ENCODE data around the gene AADAT. TPM values are rescaled to one million over a fixed set of nuclear protein-coding genes. Genes with fewer than 3 reads are reported as not detected.

AADAT gene
- total and polyA plus RNA-seq, 9 donors, result 3.1 to 11.3 (median 5.1) TPM

GRCh38 chr4:170038769-170039168 is 51.0 kb downstream of the AADAT start:
- Histone ChIP-seq H3K4me3 (no peak overlapping the region), H3K4me1 (ENCODE audit: insufficient read depth) (no peaks in the 10 kb centered on the region), H3K9me3 (no peaks in the 10 kb centered on the region), H3K36me3 (no peaks in the 10 kb centered on the region), H3K27ac (no peak overlapping the region), H3K27me3 (no peaks in the 10 kb centered on the region)
- no peak for DNase-seq
- WGBS, 3 donors, result 46 to 53% (median 52%) methylated on average over 4 of the region's 4 CpGs
- TF ChIP-seq POLR2A (IDR thresholded peaks at IDR 0.05) (no peak), CTCF (IDR thresholded peaks at IDR 0.05) (no peak), EP300 (IDR thresholded peaks at IDR 0.05) (no peak)
- intact Hi-C loops (cut with DNase I), result no loop called here

GRCh38 chr4:170038232-170038631 is 51.5 kb downstream of the AADAT start:
- no peak overlapping the region for H3K4me3 ChIP-seq
- H3K4me1 ChIP-seq (ENCODE audit: insufficient read depth), result no peaks in the 10 kb centered on the region
- WGBS, 3 donors, result 80 to 85% (median 83%) methylated on average over 7 of the region's 7 CpGs
- H3K36me3 ChIP-seq, result no peaks in the 10 kb centered on the region
- intact Hi-C loops (cut with DNase I), result no loop called here
- TF ChIP-seq CTCF (IDR thresholded peaks at IDR 0.05) (no peak), POLR2A (IDR thresholded peaks at IDR 0.05) (no peak), EP300 (IDR thresholded peaks at IDR 0.05) (no peak)
- H3K27me3 ChIP-seq, result no peaks in the 10 kb centered on the region
- DNase-seq, result no peak
- no peaks in the 10 kb centered on the region for H3K9me3 ChIP-seq
- H3K27ac ChIP-seq, result no peak overlapping the region

DNA sequence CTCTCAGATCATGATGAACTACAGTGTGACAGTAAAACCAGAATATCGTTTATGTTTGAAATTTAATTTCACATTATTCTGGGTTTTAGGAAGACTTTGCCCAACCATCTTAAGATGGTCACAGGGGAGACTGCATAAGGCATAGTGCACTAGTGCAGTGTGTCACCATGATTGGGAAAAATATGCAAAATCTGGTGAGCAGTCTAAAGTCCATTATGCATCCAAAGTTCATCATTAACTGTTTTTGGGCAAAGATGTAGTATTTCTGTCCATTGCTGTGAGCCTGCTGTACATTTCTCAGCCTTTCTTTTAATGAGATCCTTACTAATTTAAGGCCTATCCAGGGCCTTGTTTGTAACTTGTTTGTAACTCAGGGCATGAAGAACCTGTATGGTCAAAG is 52.3 kb downstream of the AADAT start:
- no peak overlapping the region for H3K27ac ChIP-seq
- H3K9me3 ChIP-seq, result no peaks in the 10 kb centered on the region
- DNase-seq, result no peak
- no peaks in the 10 kb centered on the region for H3K4me1 ChIP-seq (ENCODE audit: insufficient read depth)
- no peak overlapping the region for H3K4me3 ChIP-seq
- TF ChIP-seq EP300 (IDR thresholded peaks at IDR 0.05) (no peak), POLR2A (IDR thresholded peaks at IDR 0.05) (no peak), CTCF (IDR thresholded peaks at IDR 0.05) (no peak)
- 92 to 95% (median 95%) methylated on average over 1 of the region's 1 CpG for WGBS, 3 donors
- intact Hi-C loops (cut with DNase I), result no loop called here
- H3K36me3 ChIP-seq, result no peaks in the 10 kb centered on the region
- no peaks in the 10 kb centered on the region for H3K27me3 ChIP-seq

DNA sequence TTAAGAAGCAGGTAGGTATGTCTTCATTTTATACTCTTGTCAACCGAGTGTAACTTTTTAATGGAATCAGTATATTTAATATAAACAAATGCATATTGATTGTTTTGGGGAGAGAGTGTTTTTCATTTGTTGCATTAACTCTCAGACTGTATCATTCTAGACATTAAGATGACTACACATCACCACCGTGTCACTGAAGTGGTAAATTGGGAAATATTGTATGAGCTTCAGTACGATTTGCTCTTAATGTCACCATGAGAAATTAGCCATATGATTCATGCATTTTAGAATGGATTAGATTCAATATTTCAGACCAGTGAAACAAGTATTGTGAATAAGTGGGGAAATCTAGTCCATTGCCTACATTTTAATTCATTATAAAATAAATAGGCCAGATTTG is 53.9 kb downstream of the AADAT start:
- no peaks in the 10 kb centered on the region for H3K27me3 ChIP-seq
- no peak for DNase-seq
- intact Hi-C loops (cut with DNase I), result no loop called here
- no peak overlapping the region for H3K4me3 ChIP-seq
- WGBS, 3 donors, result 83 to 85% (median 83%) methylated on average over 3 of the region's 3 CpGs
- no peak for TF ChIP-seq CTCF (IDR thresholded peaks at IDR 0.05)
- H3K27ac ChIP-seq, result no peak overlapping the region
- no peaks in the 10 kb centered on the region for H3K9me3 ChIP-seq
- no peaks in the 10 kb centered on the region for H3K36me3 ChIP-seq
- H3K4me1 ChIP-seq (ENCODE audit: insufficient read depth), result no peaks in the 10 kb centered on the region

- Histone ChIP-seq H3K4me3 (no peak overlapping the region), H3K36me3 (no peaks in the 10 kb centered on the region), H3K9me3 (no peaks in the 10 kb centered on the region), H3K4me1 (ENCODE audit: insufficient read depth) (no peaks in the 10 kb centered on the region), H3K27me3 (no peaks in the 10 kb centered on the region), H3K27ac (no peak overlapping the region)
- no peak for DNase-seq
- no peak for TF ChIP-seq EP300 (IDR thresholded peaks at IDR 0.05)
- no peak for TF ChIP-seq POLR2A (IDR thresholded peaks at IDR 0.05)
- no peak for TF ChIP-seq CTCF (IDR thresholded peaks at IDR 0.05)
- intact Hi-C loops (cut with DNase I), result no loop called here
- 45 to 67% (median 57%) methylated on average over 1 of the region's 1 CpG for WGBS, 3 donors
Measured at GRCh38 chr4:170035231-170035630, 54.5 kb downstream of the AADAT start.

All from ovary (tissue), 9 donors.